GM21367 (cell line): Measurements from ENCODE around the gene RASGEF1B.

Experiments
- ATAC-seq: cut with Tn5 transposase; IDR thresholded peaks from one replicate; pipeline ENCODE4 v1.9.1; 2021; ENCODE audit not compliant: unreplicated experiment

Gene RASGEF1B

DNA sequence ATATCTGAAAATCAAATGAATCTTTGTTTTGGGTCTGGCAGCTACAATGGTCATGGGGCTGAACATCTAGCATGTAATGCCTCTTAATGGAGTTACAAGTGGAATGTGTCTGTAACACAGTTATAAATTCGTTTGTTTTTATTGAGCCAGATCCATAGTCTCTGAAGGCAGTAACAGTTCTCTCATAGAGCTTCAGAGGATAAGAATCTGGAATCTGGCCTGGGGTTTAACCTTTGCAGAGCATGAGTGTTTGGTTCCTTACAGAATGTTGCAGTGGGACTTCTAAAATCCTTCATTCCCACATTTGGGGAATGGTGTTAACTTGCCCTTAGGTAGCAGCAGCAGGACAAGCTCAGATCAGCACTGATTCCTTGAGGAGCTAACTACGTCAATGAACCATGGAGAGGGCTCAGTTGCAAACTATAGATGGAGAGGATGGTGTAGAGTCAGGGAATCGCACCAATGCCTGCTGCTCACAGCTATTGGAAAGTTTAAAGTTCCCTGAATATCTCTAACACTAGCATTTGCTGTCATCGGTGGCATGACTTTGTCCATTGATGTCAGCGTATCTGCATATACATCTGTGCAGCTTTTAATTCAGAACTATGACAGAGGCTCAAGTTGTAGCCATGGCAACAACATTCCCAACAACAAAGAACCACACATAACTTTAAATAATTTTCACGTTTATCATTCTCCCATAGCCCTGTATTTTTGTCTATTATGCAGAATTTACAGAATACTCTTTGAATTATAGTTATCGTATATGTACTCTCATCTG, 72.2 kb downstream of the RASGEF1B start:
- no peak for ATAC-seq

DNA sequence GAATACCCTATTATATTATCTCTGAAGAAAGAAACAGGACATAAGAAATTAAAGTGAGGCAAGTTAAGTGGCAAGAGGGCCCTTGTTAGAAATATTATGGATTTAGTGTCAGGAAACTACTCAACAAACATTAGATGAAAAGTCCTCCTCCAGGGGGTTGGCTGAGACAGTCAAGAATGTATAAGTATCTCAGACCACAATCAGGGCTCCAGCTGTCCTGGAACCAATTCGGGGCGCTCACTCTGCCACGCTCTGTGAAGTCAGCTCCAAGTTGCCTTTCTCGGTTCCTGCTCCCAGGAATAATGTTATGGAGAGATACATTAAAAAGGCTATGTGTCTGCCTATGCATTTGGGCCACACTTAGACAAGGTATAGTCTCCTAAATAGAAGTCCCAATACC, 73.3 kb downstream of the RASGEF1B start:
- no peak for ATAC-seq

DNA sequence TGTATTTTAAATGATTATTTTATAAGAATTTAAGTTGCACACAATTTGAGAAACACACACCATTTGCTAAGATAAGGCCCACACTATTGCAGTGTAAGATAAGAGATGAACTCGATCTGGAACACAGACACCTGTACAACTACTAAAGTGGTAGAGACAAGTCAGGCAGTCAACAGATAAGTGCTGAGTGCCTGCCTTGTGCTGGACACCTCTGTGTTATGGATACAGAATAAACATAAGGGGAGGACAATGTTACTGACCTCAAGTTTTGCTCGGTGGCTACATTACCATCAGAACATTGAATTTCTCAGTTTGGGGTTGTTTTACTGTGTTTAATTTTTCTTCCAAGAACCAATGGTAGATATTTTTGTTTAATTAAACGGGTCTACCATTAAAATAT, 74.1 kb downstream of the RASGEF1B start:
- no peak for ATAC-seq

DNA sequence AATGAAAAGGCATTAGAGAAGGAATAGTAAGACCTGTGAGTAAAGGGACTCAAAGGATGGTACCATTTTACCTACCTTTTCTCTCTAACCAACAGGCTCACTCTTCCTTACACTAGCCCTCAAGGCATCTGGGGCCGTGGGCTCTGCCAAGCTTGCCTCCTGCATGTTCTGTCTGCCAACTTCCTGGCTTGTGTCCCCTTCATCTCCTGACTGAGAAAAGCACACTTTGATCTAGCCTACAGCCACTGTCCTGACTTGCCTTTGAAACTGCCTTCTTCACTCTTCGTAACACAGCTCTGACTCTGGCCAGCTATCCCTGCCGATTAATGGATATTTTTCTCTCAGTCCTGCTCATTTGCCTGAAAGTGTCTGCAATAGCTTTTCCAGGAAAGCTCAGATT, 76.5 kb downstream of the RASGEF1B start:
- no peak for ATAC-seq

DNA sequence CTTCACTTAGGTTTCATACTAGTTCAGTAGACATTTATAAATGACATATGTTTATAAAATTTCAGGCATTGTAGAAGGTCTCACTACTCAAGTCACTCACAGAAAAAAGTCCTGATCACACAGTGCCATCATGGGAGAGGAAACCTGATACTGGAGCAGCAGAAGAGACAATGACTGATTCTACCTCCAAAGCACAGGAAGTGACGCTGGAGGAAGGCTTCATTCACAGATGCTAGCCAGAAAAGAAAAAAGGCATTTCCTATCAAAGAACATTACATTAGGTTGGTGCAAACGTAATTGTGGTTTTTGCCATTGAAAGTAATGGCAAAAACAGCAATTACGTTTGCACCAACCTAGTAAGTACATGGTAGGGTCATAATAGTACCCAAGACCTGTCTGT, 79.5 kb downstream of the RASGEF1B start:
- ATAC-seq = no peak

DNA sequence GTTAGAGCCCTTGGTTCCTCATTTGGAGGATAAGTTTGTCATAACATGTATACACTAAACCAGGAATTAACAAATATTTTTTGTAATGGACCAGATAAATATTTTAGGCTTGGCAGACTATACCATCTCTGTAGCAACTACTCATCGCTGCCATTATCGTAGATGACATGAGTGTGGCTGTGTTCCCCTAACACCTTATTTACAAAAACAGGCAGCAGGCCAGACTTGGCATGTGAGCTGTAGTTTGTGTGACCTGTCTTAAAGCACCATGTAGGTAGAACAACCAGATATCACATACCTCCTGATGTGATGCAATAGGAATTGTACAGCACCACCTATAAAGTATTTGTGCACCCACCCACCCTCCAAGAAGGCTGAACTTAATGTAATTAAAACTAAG, 82.0 kb downstream of the RASGEF1B start:
- ATAC-seq = no peak

DNA sequence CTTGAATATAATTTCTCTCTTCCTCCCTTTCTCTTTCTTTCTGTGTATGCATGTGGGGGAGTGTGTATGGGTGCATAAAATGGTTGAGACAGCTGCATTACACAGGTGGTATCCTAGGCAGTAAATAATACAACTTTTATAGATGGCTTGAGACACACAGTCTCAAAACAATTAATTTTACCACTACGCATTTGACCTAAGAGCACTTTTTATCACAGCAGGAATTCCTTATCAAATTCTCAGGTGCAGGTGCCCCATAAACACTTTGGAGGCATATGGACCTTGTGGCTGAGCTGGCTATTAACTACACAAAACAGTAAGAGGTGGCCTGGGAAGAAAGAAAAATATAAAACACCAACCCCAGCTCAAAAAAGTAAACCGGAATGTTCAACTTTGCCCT, 91.3 kb downstream of the RASGEF1B start:
- no peak for ATAC-seq

DNA sequence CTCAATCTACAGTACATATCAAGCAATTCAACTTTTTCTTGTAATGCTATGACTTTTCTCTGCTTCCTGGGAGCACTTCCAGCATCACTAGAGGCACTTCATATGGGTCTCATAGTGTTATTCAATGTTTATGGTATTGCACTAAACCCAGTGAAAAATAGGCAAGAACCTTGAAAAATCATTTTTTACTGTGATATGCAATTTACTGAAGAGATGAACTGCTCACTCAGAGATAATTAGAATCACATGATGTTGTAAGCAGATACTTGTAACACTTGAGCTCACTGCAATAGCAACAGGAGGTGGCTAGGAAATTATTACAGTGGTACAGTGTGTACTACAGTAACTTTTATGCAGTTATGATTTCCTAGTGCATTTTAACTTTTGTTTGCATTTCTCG, 93.3 kb downstream of the RASGEF1B start:
- ATAC-seq = no peak

DNA sequence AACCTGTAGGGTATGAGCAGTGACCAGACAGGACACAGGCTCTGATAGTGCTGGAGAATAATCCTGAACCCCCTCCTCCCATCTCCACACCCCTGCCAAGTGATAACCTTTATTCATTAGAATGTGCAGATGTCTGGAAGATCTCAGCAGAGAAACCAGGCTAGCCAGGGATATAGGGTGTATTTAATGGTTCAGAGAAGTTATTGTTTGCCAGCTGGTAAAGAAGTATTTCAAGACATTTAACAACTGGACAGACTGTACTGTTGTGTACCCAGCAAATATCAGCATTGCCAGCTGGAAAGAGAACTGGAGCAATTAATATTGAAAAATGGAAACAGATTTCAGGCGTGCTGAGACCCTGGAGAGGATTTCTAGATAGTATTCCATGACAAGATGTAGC, 94.5 kb downstream of the RASGEF1B start:
- no peak for ATAC-seq

DNA sequence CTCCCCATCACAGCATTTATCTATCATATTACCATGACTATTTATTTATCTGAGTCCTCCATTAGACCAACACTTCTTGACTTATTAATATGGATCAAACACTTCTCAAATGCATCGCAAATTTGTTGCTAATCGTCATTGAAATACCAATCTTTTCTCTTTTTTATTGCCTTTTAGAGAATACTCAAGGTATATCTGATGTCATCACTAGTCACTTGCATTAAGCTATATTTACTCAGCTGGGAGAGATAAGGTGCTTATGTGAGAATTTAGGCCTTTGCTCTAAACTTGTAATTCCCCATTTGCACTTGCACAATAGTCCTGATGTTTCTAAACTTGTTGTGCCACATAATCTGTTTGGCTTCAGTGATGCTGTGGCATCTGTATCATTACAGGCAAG, 95.0 kb downstream of the RASGEF1B start:
- no peak for ATAC-seq
